SH-SY5Y (cell line): ENCODE data around the gene WDR91.

ENCODE experiments used
- GATA2 ChIP-seq: IDR thresholded peaks from 2 replicates; pipeline ENCODE4 v1.6.1; 2011; ENCODE audit warnings: mild to moderate bottlenecking, low read depth, low read length
- GATA3 ChIP-seq: IDR thresholded peaks from 2 replicates; pipeline ENCODE4 v1.6.1; 2011; ENCODE audit warnings: low read depth, mild to moderate bottlenecking, low read length, moderate library complexity

DNA sequence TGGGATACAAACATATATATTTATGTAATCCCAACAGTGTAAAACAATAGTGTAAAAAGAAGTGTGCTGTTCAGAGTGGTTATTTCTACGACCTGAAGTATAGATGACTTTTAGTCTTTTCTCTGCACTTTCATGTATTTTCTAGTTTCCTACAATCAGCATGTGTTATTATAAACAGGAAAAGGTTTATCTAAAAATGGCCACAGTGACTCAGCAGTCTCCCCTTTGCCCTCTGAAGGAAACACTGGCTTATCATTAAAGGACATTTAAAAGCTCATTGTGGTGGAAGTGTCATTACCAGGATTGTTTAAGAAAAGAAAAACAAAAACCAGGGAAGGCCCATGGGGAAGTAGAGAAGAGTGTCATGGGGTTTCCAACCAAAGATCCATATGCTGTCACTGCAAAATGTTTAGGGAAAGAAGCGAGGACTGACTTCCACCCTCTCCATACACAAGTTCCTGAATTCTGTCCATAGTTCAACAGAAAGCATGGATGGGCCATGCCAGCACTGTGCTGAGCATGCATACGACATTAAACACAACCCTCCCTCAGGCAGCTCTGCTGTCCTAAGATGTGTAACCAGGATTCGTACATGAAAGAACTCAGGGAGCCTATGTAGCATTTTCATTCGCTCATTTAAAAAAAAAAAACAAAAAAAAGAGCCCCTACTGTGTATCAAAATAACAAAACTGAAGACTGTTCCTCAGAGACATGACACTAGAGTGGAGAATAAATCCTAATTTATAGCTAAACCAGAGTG, 51.0 kb downstream of the WDR91 start:
- TF ChIP-seq GATA2 (no peak), GATA3 (no peak)
